DLD1 (cell line): ENCODE data around the gene SLC25A29.

Source experiments
- in situ Hi-C: cut with HindIII; loops from 2 replicates; pipeline ENCODE4 v1.10.0; 2017; ENCODE audit warnings: low sequenced_read_pairs

SLC25A29 gene

DNA sequence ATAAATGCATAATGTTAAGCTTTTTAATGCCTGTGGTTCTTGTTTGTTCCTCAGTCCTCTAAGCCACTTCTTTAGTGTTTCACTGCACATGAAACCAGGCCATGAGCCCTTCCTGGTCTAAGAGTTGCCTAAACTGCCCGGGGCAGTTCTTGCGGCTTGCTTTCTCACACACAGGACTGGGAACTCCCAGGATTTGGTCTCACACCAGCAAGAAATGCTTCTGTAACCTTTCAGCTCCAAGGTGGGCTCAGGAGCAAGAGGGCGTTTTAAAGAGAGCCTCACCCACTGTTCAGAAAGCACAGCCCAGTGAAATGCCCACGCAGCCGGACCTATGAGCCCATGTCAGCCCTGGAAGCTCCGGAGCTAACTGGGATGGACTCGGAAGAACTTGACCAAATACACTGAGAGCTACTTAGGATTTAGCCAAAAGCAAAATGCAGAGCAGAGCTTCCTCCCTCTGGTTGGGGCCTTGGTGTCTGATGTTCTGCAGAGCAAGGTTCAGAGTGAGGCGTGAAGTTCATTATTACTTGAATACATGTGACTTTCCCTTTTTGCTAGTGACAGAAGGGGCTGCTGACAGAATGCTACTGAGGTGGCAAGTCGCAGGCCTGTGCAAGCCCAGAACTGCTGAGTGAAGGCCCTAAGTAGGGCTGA, 23.4 kb downstream of the SLC25A29 start:
- in situ Hi-C loops = no loop called here

- in situ Hi-C loops = no loop called here
These were observed 24.2 kb downstream of the SLC25A29 start for GRCh38 chr14:100282083-100282350.

DNA sequence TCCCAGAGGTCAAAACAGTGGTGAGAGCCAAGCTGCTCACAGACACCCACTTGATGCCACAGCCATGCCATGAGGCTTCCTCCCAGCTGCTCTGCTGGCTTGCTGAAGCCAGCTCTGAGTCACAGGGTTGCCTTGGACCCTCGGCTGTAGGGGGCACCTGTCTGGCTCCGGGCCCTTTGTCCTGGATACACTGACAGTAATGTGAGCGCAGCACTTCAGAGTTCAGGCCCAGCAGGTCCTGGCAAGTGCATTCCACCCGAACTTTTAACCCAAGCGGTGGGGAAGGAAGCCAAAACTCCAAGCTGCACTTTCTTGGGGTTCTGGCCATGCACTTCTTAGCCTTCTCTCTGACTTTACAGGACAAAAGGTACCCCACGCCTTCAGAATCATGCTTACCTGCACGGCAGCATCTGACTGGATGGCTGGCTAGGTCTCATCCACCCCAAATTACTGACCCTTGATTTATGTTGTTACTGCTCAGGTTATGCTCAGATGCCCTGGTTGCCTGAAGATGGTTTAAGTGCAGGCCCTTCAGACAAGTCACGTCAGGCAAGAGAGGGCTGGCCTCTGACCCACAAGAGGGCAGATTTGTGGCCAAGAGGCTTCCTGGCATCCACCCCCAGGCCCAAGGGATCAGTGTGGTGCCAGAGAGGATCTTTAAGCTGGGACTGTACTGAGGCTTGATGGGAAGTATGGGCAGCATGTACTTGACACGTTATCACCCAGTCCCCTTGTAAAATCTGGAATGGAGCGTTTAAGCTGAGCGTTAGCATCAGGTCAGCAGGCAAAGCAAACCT, 24.8 kb downstream of the SLC25A29 start:
- in situ Hi-C loops = no loop called here

DNA sequence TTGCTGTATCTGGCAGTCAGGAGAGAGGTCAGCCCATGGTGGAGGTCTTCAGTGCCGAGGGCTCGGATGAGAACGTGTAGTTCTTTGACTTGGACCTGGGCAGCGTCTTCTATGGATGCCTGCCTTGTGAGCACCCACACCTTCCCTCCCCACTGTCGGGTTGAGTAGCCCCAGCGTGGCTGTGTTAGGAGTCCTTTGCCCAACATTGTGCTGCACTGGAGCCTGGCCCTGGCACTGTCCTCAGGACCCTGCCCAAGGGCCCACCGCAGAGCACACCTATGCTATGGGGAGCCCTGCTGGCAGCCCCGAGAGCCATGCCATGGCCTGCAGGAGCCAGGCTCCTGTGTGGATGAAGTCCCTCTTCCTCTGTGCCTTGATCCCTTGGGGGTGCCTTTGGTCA, 26.7 kb downstream of the SLC25A29 start:
- in situ Hi-C loops = no loop called here

GRCh38 chr14:100279133-100279532, 27.1 kb downstream of the SLC25A29 start:
- in situ Hi-C loops = no loop called here

GRCh38 chr14:100278702-100279101, 27.5 kb downstream of the SLC25A29 start:
- in situ Hi-C loops = no loop called here

GRCh38 chr14:100275214-100275613, 31.0 kb downstream of the SLC25A29 start:
- in situ Hi-C loops = no loop called here

GRCh38 chr14:100274250-100274649, 32.0 kb downstream of the SLC25A29 start:
- in situ Hi-C loops = no loop called here

- in situ Hi-C loops = no loop called here
These were observed 34.9 kb downstream of the SLC25A29 start for GRCh38 chr14:100271247-100271939.

GRCh38 chr14:100268591-100269207, 37.5 kb downstream of the SLC25A29 start:
- in situ Hi-C loops = no loop called here

GRCh38 chr14:100267990-100268389, 38.3 kb downstream of the SLC25A29 start:
- in situ Hi-C loops = no loop called here

- in situ Hi-C loops = no loop called here
These were observed 43.1 kb downstream of the SLC25A29 start for GRCh38 chr14:100263141-100263540.

DNA sequence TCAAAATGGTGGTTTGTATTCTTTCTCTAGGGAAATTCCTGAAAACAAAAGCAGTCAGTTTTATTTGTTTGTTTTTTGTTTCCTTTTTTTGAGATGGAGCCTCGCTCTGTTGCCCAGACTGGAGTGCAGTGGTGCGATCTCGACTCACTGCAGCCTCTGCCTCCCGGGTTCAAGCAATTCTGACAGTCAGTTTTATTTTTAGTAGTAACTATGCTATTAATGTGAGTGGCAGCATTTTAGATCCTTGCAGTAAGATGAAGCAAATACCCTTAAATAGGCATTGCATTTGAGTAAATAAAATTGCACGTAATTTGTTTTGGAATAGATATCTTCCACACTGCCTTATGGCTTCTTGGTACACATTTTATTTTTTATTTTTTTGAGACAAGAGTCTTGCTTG, 43.7 kb downstream of the SLC25A29 start:
- in situ Hi-C loops = no loop called here

DNA sequence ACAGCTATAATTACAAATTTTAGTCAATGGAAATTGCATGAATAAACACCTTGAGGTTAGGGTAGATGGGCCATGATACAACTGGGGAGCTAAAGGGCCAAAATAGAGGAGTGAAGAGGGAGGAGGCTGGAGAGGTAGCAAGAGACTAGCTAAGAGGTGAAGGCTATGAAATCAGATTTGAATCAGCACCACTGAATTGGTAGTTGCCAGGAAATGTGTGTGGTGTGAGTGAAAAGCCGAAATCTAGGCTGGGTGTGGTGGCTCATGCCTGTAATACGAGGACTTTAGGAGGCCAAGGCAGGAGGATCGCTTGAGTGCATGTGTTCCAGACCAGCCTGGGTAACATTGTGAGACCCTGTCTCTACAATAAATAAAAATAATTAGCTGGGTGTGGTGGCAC, 44.6 kb downstream of the SLC25A29 start:
- in situ Hi-C loops = no loop called here

- in situ Hi-C loops = no loop called here
These were observed 49.8 kb downstream of the SLC25A29 start for GRCh38 chr14:100256339-100256895.

GRCh38 chr14:100252684-100253083, 53.6 kb downstream of the SLC25A29 start:
- in situ Hi-C loops = no loop called here

GRCh38 chr14:100250732-100251465, 55.3 kb downstream of the SLC25A29 start:
- in situ Hi-C loops = no loop called here

- in situ Hi-C loops = no loop called here
These were observed 59.3 kb downstream of the SLC25A29 start for GRCh38 chr14:100246809-100247428.

DNA sequence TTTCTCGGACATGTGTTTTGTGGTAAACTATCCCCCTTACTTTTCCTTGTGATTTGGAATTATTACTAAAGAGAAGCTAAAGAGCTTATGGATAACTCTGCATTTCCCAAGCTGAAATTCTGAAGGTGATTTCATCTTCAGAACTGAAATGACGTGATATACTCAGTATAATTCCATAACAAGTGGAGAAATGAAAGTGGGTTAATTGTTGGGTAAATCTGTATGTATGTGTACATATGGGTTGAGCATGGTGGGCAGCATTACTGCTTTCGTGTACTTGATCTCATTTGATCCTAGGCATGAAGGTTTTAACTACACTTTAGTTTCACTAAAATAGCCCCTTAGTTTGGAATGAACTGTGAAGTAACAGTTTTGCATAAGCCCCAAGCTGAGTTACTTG, 63.2 kb downstream of the SLC25A29 start:
- in situ Hi-C loops = no loop called here

- in situ Hi-C loops = no loop called here
These were observed 65.0 kb downstream of the SLC25A29 start for GRCh38 chr14:100241279-100241678.
